HG03175 (cell line): ENCODE data around the gene SPC24.
"Not testable (repeated sequence)": the region's sequence is repeated elsewhere in the genome, so short reads cannot be mapped to it uniquely, and the experiment has no call there.

Source experiments
- ATAC-seq: cut with Tn5 transposase; IDR thresholded peaks from one replicate; pipeline ENCODE4 v1.9.1; 2021; ENCODE audit warnings: mild to moderate bottlenecking, moderate library complexity; ENCODE audit not compliant: unreplicated experiment

SPC24 gene

DNA sequence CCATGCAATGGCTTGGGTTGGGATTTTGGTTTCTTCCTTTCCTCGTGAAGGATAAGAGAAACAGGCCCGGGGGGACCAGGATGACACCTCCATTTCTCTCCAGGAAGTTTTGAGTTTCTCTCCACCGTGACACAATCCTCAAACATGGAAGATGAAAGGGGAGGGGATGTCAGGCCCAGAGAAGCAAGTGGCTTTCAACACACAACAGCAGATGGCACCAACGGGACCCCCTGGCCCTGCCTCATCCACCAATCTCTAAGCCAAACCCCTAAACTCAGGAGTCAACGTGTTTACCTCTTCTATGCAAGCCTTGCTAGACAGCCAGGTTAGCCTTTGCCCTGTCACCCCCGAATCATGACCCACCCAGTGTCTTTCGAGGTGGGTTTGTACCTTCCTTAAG, 24.1 kb downstream of the SPC24 start:
- ATAC-seq, result no peak

DNA sequence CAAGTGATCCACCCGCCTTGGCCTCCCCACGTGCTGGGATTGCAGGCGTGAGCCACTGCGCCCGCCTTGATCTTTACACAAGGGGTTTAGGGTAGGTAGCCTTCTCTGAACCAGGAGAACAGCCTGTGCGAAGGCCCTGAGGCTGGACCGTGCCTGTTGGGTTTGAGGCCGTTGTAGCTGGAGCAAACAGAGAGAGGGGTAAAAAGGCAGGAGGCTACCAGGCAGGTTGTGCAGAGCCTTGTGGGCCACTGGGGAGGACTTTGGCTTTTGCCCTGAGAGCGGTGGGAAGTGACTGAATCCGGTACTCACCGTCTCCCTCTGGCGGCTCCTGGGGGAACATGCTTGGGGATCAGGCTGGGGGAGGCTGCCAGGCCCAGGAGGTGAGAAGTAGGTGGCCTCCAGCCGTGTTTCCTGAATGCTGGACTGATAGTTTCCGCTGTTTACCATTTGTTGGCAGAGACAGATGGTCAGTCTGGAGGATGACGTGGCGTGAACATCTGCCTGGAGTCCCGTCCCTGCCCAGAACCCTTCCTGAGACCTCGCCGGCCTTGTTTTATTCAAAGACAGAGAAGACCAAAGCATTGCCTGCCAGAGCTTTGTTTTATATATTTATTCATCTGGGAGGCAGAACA, 24.6 kb downstream of the SPC24 start:
- ATAC-seq, result no peak

DNA sequence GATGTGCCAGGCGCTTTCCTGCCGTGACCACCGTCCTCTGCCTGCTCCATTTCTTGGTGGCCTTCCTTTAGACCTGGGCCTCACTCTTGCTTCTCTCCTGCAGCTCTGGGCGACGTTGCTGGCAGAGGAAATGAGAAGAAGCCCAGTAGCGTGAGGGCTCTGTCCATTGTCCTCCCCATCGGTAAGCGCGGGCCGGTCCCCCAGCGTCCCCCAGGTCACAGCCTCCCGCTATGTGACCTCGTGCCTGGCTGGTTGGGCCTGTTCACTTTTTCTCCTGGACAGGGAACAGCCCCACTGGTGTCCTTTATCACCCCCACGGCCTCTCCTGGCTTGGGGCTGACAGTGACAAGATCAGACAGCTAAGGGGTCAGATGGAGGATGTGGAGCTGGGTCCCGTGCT, 27.7 kb downstream of the SPC24 start:
- no peak for ATAC-seq

DNA sequence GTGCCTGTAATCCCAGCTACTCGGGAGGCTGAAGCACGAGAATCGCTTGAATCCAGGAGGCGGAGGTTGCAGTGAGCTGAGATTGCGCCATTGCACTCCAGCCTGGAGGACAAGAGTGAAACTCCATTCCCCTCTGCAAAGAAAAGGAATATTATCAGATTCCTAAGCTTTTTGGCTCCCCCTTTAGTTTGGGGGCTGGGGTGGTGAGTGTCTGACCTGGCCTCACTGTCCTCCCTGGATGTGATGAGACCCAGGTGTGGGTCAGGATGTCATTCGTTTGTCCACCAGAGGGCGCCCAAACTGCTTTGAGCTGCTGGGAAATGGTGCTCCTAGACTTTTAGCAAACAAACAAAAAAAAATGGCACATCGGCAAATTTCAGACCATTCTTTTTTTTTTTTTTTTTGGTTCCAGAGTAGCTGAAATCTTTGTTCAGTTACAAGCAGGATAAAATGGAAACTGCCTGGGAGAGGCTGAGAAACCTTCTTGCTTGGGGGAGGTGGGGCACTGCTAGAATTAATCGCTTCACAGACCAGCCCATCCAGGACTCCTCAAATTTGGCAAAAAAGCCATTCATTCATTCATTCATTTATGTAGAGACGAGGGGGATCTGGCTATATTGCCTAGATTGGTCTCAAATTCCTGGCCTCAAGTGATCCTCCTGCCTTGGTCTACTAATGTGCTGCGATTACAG, 29.4 kb downstream of the SPC24 start:
- ATAC-seq, result no peak

DNA sequence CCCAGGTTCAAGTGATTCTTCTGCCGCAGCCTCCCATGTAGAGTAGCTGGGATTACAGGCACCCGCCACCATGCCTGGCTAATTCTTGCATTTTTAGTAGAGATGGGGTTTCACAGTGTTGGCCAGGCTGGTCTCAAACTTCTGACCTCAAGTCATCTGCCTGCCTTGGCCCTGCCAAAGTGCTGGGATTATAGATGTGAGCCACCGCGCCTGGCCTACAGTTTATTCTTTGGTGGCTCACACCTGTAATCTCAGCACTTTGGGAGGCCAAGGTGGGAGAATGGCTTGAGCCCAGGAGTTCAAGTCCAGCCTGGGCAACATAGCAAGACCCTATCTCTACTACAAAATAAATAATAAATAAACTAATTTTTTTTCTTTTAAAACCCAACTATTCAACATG, 31.4 kb downstream of the SPC24 start:
- not testable (repeated sequence) for ATAC-seq

DNA sequence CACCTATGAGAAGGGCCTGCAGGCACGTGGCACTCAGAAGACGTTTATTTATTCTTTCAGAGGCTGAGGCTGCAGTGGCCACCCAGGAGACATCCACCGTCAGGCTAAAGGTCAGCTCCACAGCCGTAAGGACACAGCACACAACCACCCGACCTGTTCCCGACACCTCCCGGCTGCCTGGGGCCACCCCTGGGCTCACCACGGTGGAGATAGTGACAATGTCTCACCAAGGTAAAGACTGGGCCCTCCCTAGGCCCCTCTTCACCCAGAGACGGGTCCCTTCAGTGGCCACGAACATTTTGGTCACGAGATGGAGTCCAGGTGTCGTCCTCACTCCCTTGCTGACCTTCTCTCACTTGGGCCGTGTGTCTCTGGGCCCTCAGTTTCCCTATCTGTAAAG, 32.5 kb downstream of the SPC24 start:
- no peak for ATAC-seq

DNA sequence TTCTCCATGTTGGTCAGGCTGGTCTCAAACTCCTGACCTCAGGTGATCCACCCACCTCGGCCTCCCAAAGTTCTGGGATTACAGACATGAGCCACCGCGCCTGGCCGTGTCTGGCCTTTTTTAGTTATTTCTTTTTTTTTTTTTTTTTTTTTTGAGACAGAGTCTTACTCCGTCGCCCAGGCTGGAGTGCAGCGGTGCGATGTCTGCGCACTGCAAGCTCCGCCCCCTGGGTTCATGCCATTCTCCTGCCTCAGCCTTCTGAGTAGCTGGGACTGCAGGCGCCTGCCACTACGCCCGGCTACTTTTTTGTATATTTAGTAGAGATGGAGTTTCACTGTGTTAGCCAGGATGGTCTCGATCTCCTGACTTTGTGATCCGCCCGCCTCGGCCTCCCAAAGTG, 33.6 kb downstream of the SPC24 start:
- not testable (repeated sequence) for ATAC-seq

DNA sequence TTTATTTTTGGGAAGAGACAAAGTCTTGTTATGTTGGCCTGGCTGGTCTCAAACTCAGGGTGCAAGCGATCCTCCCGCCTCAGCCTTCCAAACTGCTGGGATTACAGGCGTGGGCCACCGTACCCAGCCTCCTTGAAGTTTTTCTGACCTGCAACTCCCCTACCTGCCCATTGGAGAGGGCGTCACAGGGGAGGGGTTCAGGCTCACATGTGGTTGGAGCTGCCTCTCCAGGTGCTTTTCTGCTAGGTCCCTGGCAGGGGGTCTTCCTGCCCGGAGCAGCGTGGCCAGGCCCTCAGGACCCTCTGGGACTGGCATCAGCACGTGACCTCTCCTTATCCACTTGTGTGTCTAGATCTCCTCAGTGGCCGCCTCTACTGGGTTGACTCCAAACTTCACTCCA, 39.1 kb downstream of the SPC24 start:
- ATAC-seq, result no peak

DNA sequence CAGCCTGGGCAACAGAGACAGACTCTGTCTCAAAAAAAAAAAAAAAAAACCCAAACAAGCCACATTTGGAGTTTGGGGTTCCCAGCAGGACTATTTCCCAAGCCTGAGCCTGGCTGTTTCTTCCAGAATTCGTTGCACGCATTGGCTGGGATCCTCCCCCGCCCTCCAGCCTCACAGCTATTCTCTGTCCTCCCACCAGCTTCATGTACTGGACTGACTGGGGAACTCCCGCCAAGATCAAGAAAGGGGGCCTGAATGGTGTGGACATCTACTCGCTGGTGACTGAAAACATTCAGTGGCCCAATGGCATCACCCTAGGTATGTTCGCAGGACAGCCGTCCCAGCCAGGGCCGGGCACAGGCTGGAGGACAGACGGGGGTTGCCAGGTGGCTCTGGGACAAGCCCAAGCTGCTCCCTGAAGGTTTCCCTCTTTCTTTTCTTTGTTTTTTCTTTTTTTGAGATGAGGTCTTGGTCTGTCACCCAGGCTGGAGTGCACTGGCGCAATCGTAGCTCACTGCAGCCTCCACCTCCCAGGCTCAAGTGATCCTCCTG, 39.6 kb downstream of the SPC24 start:
- ATAC-seq, result no peak

DNA sequence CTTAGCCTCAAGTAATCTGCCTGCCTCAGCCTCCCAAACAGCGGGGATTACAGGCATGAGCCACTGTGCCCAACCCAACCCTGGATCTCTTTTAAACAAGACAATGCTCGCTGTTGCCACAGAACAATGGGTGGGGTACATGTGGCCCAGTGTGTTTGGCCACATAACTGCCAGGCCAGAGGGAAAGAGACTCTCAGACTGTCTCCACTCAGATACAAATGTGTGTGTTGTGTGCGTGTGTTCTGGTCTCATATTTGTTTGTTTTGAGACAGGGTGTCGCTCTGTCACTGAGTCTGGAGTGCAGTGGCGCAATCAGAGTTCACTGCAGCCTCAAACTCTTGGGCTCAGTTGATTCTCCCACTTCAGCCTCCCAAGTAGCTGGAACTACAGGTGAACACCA, 40.5 kb downstream of the SPC24 start:
- ATAC-seq, result no peak

DNA sequence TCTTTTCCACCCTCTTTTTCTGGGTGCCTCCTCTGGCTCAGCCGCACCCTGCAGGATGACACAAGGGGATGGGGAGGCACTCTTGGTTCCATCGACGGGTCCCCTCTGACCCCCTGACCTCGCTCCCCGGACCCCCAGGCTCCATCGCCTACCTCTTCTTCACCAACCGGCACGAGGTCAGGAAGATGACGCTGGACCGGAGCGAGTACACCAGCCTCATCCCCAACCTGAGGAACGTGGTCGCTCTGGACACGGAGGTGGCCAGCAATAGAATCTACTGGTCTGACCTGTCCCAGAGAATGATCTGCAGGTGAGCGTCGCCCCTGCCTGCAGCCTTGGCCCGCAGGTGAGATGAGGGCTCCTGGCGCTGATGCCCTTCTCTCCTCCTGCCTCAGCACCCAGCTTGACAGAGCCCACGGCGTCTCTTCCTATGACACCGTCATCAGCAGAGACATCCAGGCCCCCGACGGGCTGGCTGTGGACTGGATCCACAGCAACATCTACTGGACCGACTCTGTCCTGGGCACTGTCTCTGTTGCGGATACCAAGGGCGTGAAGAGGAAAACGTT, 42.4 kb downstream of the SPC24 start:
- no peak for ATAC-seq

DNA sequence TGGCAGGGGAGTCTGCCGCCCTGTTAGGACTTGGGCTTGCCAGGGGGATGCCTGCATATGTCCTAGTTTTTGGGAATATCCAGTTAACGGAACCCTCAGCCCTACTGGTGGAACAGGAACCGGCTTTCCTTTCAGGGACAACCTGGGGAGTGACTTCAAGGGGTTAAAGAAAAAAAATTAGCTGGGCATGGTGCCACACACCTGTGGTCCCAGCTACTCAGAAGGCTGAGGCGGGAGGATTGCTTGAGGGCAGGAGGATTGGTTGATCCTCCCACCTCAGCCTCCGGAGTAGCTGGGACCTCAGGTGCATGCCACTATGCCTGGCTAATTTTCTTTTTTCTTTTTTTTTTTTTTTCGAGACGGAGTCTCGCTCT, 43.8 kb downstream of the SPC24 start:
- ATAC-seq, result no peak

DNA sequence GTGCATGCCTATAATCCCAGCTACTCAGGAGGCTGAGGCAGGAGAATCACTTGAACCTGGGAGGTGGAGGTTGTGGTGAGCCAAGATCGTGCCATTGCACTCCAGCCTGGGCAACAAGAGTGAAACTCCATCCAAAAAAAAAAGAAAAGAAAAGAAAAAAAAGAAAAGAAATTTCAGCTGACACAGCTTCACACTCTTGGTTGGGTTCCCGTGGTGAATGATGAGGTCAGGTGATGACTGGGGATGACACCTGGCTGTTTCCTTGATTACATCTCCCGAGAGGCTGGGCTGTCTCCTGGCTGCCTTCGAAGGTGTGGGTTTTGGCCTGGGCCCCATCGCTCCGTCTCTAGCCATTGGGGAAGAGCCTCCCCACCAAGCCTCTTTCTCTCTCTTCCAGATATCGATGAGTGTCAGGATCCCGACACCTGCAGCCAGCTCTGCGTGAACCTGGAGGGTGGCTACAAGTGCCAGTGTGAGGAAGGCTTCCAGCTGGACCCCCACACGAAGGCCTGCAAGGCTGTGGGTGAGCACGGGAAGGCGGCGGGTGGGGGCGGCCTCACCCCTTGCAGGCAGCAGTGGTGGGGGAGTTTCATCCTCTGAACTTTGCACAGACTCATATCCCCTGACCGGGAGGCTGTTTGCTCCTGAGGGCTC, 44.3 kb downstream of the SPC24 start:
- ATAC-seq, result no peak

DNA sequence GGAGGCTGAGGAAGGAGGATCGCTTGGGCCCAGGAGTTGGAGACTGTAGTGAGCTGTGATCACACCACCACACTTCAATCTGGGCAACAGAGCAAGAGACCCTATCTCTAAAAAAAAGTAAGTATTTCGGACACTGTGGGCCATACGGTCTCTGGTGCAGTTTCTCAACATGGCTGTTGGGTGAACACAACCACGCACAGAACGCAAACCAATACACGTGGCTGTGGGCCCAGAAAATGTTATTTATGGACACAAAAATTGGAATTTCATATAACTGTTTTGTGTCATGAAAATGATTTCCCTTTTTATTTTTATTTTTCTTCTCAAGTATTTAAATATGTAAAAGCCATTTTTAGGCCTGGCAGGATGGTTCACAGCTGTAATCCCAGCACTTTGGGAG, 46.8 kb downstream of the SPC24 start:
- no peak for ATAC-seq

DNA sequence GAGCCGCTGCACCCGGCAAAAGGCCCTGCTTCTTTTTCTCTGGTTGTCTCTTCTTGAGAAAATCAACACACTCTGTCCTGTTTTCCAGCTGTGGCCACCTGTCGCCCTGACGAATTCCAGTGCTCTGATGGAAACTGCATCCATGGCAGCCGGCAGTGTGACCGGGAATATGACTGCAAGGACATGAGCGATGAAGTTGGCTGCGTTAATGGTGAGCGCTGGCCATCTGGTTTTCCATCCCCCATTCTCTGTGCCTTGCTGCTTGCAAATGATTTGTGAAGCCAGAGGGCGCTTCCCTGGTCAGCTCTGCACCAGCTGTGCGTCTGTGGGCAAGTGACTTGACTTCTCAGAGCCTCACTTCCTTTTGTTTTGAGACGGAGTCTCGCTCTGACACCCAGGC, 49.1 kb downstream of the SPC24 start:
- no peak for ATAC-seq

DNA sequence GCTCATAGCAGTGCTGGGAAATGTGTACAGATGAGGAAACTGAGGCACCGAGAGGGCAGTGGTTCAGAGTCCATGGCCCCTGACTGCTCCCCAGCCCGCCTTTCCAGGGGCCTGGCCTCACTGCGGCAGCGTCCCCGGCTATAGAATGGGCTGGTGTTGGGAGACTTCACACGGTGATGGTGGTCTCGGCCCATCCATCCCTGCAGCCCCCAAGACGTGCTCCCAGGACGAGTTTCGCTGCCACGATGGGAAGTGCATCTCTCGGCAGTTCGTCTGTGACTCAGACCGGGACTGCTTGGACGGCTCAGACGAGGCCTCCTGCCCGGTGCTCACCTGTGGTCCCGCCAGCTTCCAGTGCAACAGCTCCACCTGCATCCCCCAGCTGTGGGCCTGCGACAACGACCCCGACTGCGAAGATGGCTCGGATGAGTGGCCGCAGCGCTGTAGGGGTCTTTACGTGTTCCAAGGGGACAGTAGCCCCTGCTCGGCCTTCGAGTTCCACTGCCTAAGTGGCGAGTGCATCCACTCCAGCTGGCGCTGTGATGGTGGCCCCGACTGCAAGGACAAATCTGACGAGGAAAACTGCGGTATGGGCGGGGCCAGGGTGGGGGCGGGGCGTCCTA, 50.5 kb downstream of the SPC24 start:
- no peak for ATAC-seq

DNA sequence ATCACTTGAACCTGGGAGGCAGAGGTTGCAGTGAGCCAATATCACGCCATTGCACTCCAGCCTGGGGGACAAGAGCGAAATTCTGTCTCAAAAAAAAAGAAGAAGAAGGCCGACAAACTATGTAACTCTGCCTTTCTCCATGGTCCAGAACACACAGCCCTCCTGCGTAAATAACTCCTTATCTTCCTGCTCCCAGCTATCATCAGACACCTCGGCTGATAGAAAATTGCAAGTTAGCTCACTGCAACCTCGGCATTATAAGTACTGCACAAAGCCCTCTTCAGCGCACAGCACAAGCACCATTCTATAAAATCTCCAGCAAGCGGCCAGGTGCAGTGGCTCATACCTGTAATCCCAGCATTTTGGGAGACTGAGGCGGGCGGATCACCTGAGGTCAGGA, 51.9 kb downstream of the SPC24 start:
- ATAC-seq, result not testable (repeated sequence)

DNA sequence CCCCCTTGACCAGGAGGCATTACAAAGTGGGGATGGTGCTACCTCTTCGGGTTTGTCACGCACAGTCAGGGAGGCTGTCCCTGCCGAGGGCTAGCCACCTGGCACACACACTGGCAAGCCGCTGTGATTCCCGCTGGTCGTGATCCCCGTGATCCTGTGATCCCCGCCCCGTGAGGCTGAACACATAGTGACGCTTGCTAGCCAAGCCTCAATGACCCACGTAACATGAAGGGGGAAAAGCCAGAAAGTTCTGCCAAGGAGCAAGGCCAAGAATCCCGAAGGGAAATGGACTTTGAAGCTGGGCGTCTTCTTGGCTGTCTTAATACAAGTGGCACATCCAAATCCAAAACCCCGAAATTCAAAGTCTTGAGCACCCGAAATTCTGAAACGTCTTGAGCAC, 52.6 kb downstream of the SPC24 start:
- ATAC-seq, result no peak

DNA sequence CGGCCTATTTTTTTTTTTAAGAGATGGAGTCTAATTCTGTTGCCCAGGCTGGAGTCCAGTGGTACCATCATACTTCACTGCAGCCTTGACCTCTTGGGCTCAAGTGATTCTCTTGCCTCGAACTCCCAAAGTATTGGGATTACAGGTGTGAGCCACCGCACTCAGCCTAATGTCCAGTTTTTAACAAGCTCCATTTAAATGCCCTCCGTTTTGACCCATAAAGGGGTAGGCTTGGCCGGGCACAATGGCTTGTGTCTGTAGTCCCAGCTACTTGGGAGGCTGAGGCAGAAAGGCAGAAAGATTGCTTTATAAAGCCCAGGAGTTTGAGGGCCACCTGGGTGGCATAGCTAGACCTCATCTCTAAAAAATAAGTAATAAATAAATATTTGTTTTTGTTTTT, 54.5 kb downstream of the SPC24 start:
- no peak for ATAC-seq

DNA sequence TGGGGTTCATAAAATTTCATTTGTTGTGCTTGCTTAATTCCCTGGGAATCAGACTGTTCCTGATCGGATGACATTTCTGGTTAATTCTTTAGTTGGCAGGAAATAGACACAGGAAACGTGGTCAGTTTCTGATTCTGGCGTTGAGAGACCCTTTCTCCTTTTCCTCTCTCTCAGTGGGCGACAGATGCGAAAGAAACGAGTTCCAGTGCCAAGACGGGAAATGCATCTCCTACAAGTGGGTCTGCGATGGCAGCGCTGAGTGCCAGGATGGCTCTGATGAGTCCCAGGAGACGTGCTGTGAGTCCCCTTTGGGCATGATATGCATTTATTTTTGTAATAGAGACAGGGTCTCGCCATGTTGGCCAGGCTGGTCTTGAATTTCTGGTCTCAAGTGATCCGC, 55.5 kb downstream of the SPC24 start:
- ATAC-seq, result no peak

DNA sequence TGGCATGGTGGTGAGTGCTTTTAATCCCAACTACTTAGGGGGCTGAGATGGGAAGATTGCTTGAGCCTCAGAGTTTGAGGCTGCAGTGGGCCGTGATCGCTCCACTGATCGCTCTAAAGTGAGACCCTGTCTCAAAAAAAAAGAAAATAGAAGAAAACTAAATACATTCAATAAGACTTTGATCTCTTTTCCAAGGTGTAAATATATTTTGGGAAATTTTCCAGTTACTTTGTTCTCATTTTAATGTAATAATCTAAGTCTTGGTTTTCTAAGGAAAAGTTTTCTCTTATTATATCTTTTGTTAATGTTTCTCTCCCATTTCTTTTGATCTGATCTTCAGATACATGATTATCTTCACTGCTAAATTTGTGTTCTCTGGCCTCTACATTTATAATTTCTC, 56.7 kb downstream of the SPC24 start:
- ATAC-seq, result no peak
